Muscle layer of duodenum (tissue), 2 donors: ENCODE data around the gene PTPRZ1.

Experiments
- H3K27ac ChIP-seq: one replicate; pipeline ENCODE4 v1.7.0; 2013; ENCODE audit warnings: mild to moderate bottlenecking, low read length
- H3K27me3 ChIP-seq: one replicate; pipeline ENCODE4 v1.7.0; 2013; ENCODE audit warnings: low read depth, mild to moderate bottlenecking, control low read depth, low read length
- H3K36me3 ChIP-seq, 2 donors: one replicate each; pipeline ENCODE4 v1.7.0; 2013; ENCODE audit warnings: low read length in 2 of 2, control low read depth in 1 of 2, mild to moderate bottlenecking in 1 of 2; ENCODE audit not compliant: insufficient read depth in 2 of 2, control insufficient read depth in 1 of 2
- H3K4me1 ChIP-seq, 2 donors: one replicate each; pipeline ENCODE4 v1.7.0; 2013; ENCODE audit warnings: low read length in 2 of 2, mild to moderate bottlenecking in 2 of 2, control low read depth in 1 of 2, moderate library complexity in 1 of 2; ENCODE audit not compliant: insufficient read depth in 2 of 2, control insufficient read depth in 1 of 2
- H3K4me3 ChIP-seq, 2 donors: one replicate each; pipeline ENCODE4 v1.7.0; 2013; ENCODE audit warnings: low read length in 2 of 2, low read depth in 1 of 2, mild to moderate bottlenecking in 1 of 2
- H3K9me3 ChIP-seq, 2 donors: one replicate each; pipeline ENCODE4 v1.7.0; 2013; ENCODE audit warnings: low read length in 2 of 2, control low read depth in 1 of 2, mild to moderate bottlenecking in 1 of 2; ENCODE audit not compliant: control insufficient read depth in 1 of 2
- donor health status: healthy.

Gene PTPRZ1

GRCh38 chr7:122082160-122082559, 209.2 kb downstream of the PTPRZ1 start:
- H3K36me3 ChIP-seq = peaks cover 5 to 48% of the 10 kb centered on the region in 2 donors

GRCh38 chr7:122082670-122083069, 209.7 kb downstream of the PTPRZ1 start:
- peaks cover 5 to 47% of the 10 kb centered on the region in 2 donors for H3K36me3 ChIP-seq
- H3K4me3 ChIP-seq = no peak overlapping the region
- no peaks in the 10 kb centered on the region for H3K4me1 ChIP-seq
- H3K9me3 ChIP-seq = no peaks in the 10 kb centered on the region
- H3K27me3 ChIP-seq = no peaks in the 10 kb centered on the region
- no peak overlapping the region for H3K27ac ChIP-seq

More at GRCh38 chr7:122082160-122082559, 209.2 kb downstream of the PTPRZ1 start:
- Histone ChIP-seq H3K9me3 (no peaks in the 10 kb centered on the region), H3K27ac (no peak overlapping the region), H3K27me3 (no peaks in the 10 kb centered on the region), H3K4me1 (no peaks in the 10 kb centered on the region), H3K4me3 (no peak overlapping the region)

GRCh38 chr7:122092964-122093797, 220.2 kb downstream of the PTPRZ1 start:
- no peaks in the 10 kb centered on the region for H3K9me3 ChIP-seq
- H3K27me3 ChIP-seq = no peaks in the 10 kb centered on the region
- no peaks in the 10 kb centered on the region for H3K4me1 ChIP-seq
- peaks cover 8 to 20% of the 10 kb centered on the region in 2 donors for H3K36me3 ChIP-seq
- no peak overlapping the region for H3K27ac ChIP-seq
- no peak overlapping the region for H3K4me3 ChIP-seq

GRCh38 chr7:122094549-122094948, 221.6 kb downstream of the PTPRZ1 start:
- H3K36me3 ChIP-seq = peaks cover 8 to 17% of the 10 kb centered on the region in 2 donors
- H3K9me3 ChIP-seq = no peaks in the 10 kb centered on the region
- H3K27me3 ChIP-seq = no peaks in the 10 kb centered on the region
- H3K4me1 ChIP-seq = no peaks in the 10 kb centered on the region
- no peak overlapping the region for H3K4me3 ChIP-seq
- H3K27ac ChIP-seq = no peak overlapping the region

- Histone ChIP-seq H3K36me3 (peaks cover 0 to 20% of the 10 kb centered on the region in 2 donors), H3K27me3 (no peaks in the 10 kb centered on the region), H3K27ac (no peak overlapping the region), H3K4me3 (no peak overlapping the region), H3K4me1 (no peaks in the 10 kb centered on the region), H3K9me3 (no peaks in the 10 kb centered on the region)
Measured at GRCh38 chr7:122095642-122096041, 222.7 kb downstream of the PTPRZ1 start.

- H3K36me3 ChIP-seq = peaks cover 9 to 40% of the 10 kb centered on the region in 2 donors
- H3K27me3 ChIP-seq = no peaks in the 10 kb centered on the region
- no peaks in the 10 kb centered on the region for H3K4me1 ChIP-seq
- H3K4me3 ChIP-seq = no peak overlapping the region
- H3K9me3 ChIP-seq = peaks cover 0 to 4% of the 10 kb centered on the region in 2 donors
- H3K27ac ChIP-seq = no peak overlapping the region
Measured at GRCh38 chr7:122100021-122100420, 227.1 kb downstream of the PTPRZ1 start.

DNA sequence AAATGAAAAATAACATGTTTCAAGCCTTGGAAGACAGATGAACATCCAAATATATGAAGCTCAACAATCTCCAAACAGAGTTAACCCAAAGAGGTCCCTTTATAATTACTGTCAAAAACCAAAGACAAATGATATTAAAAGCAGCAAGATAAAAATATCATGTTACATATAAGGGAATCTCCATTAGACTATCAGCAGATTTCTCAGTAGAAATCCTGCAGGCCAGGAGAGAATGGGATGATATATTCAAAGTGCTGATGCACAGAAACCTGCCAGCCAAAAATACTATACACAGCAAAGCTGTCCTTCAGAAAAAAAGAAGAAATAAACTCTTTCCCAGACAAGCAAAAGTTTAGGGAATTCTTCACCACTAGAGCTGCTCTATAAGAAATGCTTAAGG, 230.1 kb downstream of the PTPRZ1 start:
- Histone ChIP-seq H3K4me3 (no peak overlapping the region), H3K36me3 (peaks cover 9 to 65% of the 10 kb centered on the region in 2 donors), H3K4me1 (no peaks in the 10 kb centered on the region), H3K9me3 (peaks cover 4 to 12% of the 10 kb centered on the region in 2 donors), H3K27ac (no peak overlapping the region), H3K27me3 (no peaks in the 10 kb centered on the region)
